Prostate gland (tissue), 2 donors: ENCODE measurements around the gene CSTPP1. TPM values are rescaled to one million over a fixed set of nuclear protein-coding genes. Genes with fewer than 3 reads are reported as not detected.

ENCODE experiments used
- DNase-seq: peaks from one replicate; pipeline ENCODE4 v3.0.0-alpha.2; 2019; ENCODE audit warnings: low spot score
- H3K27ac ChIP-seq, 2 donors: fragments of 200-600 bp; sonication (generic); 2 replicates each; pipeline ENCODE4 v1.5.1; 2017 to 2019
- H3K27me3 ChIP-seq: fragments of 200-600 bp; sonication (generic); replicated peaks from 2 replicates; pipeline ENCODE4 v1.5.1; 2019; ENCODE audit not compliant: insufficient read depth
- H3K36me3 ChIP-seq, 2 donors: fragments of 200-600 bp; sonication (generic); 1 replicate in 1 of 2; 2 replicates in 1 of 2; pipeline versions ENCODE4 v1.5.1 to v1.8.1; 2017 to 2019
- H3K4me1 ChIP-seq: fragments of 200-600 bp; sonication (generic); replicated peaks from 2 replicates; pipeline ENCODE4 v1.5.1; 2019
- H3K4me3 ChIP-seq, 2 donors: fragments of 200-600 bp; sonication (generic); 2 replicates each; pipeline ENCODE4 v1.5.1; 2017 to 2019
- H3K9me3 ChIP-seq: fragments of 200-600 bp; sonication (generic); 2 replicates; pipeline ENCODE4 v1.5.1; 2017
- CTCF ChIP-seq, 4 experiments: fragments of 200-600 bp in 2 of 4; fragments of 450-650 bp in 2 of 4; sonication (generic) in 2 of 4; IDR thresholded peaks; 1 replicate in 3 of 4; 2 replicates in 1 of 4; pipeline ENCODE4 v1.5.1; 2016 to 2019; ENCODE audit warnings: antibody characterized with exemption in 4 of 4, mild to moderate bottlenecking in 2 of 4, moderate library complexity in 2 of 4
- POLR2A ChIP-seq: fragments of 450-650 bp; IDR thresholded peaks from one replicate; pipeline ENCODE4 v1.6.1; 2016; ENCODE audit warnings: antibody characterized with exemption, mild to moderate bottlenecking
- POLR2AphosphoS5 ChIP-seq: sonication (generic); formaldehyde crosslinking; IDR thresholded peaks from one replicate; pipeline ENCODE4 v1.6.1; 2017; ENCODE audit warnings: antibody characterized with exemption
- WGBS: methylation state at CpG from one replicate; pipeline ENCODE4 v1.1.5; 2018; 5-methylcytosine and 5-hydroxymethylcytosine counted together
- intact Hi-C: fragments of 100-400 bp; cut with DNase I; formaldehyde crosslinking; loops from one replicate; pipeline ENCODE4 v1.14.2; 2022
- total RNA-seq, 2 donors: library from RNA; depleted of rRNA; stranded (reverse); fragments of >200 nt; gene quantifications; one replicate each; pipeline ENCODE4 v1.1.0, GENCODE V29; 2016

Gene CSTPP1
- total RNA-seq, 2 donors from 2014 or later, result 28.5 to 47.0 TPM

DNA sequence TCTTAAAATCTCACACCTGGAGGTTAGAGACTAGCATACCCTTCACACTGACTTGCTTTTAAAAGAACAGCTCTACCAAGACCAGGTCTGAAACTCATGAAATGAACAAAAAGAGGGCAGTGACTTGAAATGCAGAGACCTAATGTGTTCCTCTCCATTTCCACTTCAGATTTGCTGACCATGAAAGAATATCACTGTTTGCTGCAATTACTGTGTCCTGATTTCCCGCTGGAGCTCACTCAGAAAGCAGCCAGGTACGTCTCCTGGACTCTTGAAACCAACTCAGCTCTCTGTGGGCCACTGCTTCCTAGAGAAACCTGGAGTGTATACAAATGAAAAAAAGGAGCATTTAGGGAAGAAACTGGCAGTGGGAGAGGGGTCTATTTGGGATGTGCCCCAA is 200.9 kb downstream of the CSTPP1 start:
- H3K36me3 ChIP-seq, result no peaks in the 10 kb centered on the region
- H3K4me3 ChIP-seq, result no peak overlapping the region
- TF ChIP-seq POLR2A, result no peak
- no peak for TF ChIP-seq CTCF (IDR thresholded peaks at IDR 0.05)
- no peak for TF ChIP-seq POLR2AphosphoS5
- no peak overlapping the region for H3K27ac ChIP-seq
- H3K4me1 ChIP-seq, result no peaks in the 10 kb centered on the region
- no peak for DNase-seq
- 95% methylated on average over 2 of the region's 2 CpGs for WGBS
- intact Hi-C loops, result no loop called here
- H3K27me3 ChIP-seq, result no peaks in the 10 kb centered on the region
- H3K9me3 ChIP-seq, result no peaks in the 10 kb centered on the region

GRCh38 chr11:47139878-47140277 is 203.3 kb downstream of the CSTPP1 start:
- H3K36me3 ChIP-seq, result no peaks in the 10 kb centered on the region
- no peak overlapping the region for H3K27ac ChIP-seq
- DNase-seq, result no peak
- TF ChIP-seq POLR2AphosphoS5, result no peak
- no peak for TF ChIP-seq CTCF (IDR thresholded peaks at IDR 0.05)
- TF ChIP-seq POLR2A, result no peak
- no peaks in the 10 kb centered on the region for H3K9me3 ChIP-seq
- WGBS, result 54% methylated on average over 4 of the region's 4 CpGs
- intact Hi-C loops, result no loop called here
- H3K4me1 ChIP-seq, result no peaks in the 10 kb centered on the region
- H3K4me3 ChIP-seq, result no peak overlapping the region
- H3K27me3 ChIP-seq, result no peaks in the 10 kb centered on the region

GRCh38 chr11:47143322-47143721 is 206.8 kb downstream of the CSTPP1 start:
- Histone ChIP-seq H3K36me3 (no peaks in the 10 kb centered on the region), H3K4me1 (no peaks in the 10 kb centered on the region), H3K27ac (no peak overlapping the region), H3K27me3 (no peaks in the 10 kb centered on the region), H3K9me3 (no peaks in the 10 kb centered on the region), H3K4me3 (no peak overlapping the region)
- TF ChIP-seq POLR2AphosphoS5 (peak; percentile 30), POLR2A (no peak)
- 22% methylated on average over 3 of the region's 3 CpGs for WGBS
- peak; percentile 50 for DNase-seq
- intact Hi-C loops, result no loop called here

DNA sequence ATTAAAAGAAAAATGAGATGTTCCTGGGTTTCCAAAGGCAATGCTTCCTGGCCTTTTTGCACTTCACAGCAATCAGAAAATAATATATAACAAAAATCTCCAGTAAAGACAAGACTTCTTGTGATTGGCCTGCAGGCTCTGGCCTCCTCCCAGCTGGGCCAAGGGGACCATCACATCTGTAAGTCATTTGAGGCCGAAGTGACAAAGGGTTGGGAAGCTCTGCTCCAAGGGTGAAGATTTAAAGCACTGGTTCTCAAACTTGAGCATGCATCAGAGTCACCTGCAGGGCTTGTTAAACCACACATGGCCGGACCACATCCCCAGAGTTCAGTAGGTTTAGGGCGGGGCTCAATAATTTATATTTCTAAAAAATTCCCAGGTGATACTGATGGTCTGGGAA is 208.0 kb downstream of the CSTPP1 start:
- Histone ChIP-seq H3K27me3 (no peaks in the 10 kb centered on the region), H3K27ac (no peak overlapping the region), H3K4me1 (no peaks in the 10 kb centered on the region), H3K36me3 (no peaks in the 10 kb centered on the region), H3K4me3 (no peak overlapping the region), H3K9me3 (no peaks in the 10 kb centered on the region)
- TF ChIP-seq CTCF (IDR thresholded peaks at IDR 0.05), result no peak
- TF ChIP-seq POLR2AphosphoS5, result no peak
- TF ChIP-seq POLR2A, result no peak
- intact Hi-C loops, result no loop called here
- no peak for DNase-seq
- WGBS, result 89% methylated on average over 3 of the region's 3 CpGs

GRCh38 chr11:47147250-47147649 is 210.7 kb downstream of the CSTPP1 start:
- Histone ChIP-seq H3K27me3 (no peaks in the 10 kb centered on the region), H3K27ac (no peak overlapping the region), H3K36me3 (no peaks in the 10 kb centered on the region), H3K4me1 (no peaks in the 10 kb centered on the region), H3K9me3 (no peaks in the 10 kb centered on the region), H3K4me3 (no peak overlapping the region)
- WGBS, result 88% methylated on average over 2 of the region's 2 CpGs
- no peak for DNase-seq
- intact Hi-C loops, result no loop called here
- TF ChIP-seq POLR2AphosphoS5, result no peak
- no peak for TF ChIP-seq CTCF (IDR thresholded peaks at IDR 0.05)
- no peak for TF ChIP-seq POLR2A
